Glomerular endothelial cell (primary cell): ENCODE data around the gene RAPGEF4. TPM values are rescaled to one million over a fixed set of nuclear protein-coding genes. Genes with fewer than 3 reads are reported as not detected.
A peak's percentile ranks its signal among the peaks of the same experiment; 100 is the strongest.

Experiments
- DNase-seq: peaks from one replicate; pipeline ENCODE4 v3.0.0-alpha.2; 2011; ENCODE audit warnings: low read depth, low spot score; ENCODE audit errors: extremely low read depth
- total RNA-seq: library from RNA; depleted of rRNA; stranded (reverse); fragments of >200 nt; gene quantifications from 2 replicates; pipeline ENCODE4 v1.2.3, GENCODE V29; 2015

Gene RAPGEF4
- total RNA-seq, 1 donor from 2014 or later = 5.1 TPM

- DNase-seq = no peak
Measured at GRCh38 chr2:172993139-172993538, 257.5 kb downstream of the RAPGEF4 start.

GRCh38 chr2:172993931-172994717 is 258.5 kb downstream of the RAPGEF4 start:
- no peak for DNase-seq

- DNase-seq = no peak
Measured at GRCh38 chr2:172994864-172995263, 259.2 kb downstream of the RAPGEF4 start.

- peak; percentile 63 for DNase-seq
Measured at GRCh38 chr2:172995323-172996244, 259.9 kb downstream of the RAPGEF4 start.

- DNase-seq = no peak
Measured at GRCh38 chr2:172996387-172996961, 260.8 kb downstream of the RAPGEF4 start.

GRCh38 chr2:172997031-172997430 is 261.4 kb downstream of the RAPGEF4 start:
- no peak for DNase-seq

GRCh38 chr2:172998547-172999272 is 263.1 kb downstream of the RAPGEF4 start:
- no peak for DNase-seq

GRCh38 chr2:172999641-173000386 is 264.2 kb downstream of the RAPGEF4 start:
- DNase-seq = no peak

GRCh38 chr2:173001664-173002604 is 266.3 kb downstream of the RAPGEF4 start:
- DNase-seq = no peak

- no peak for DNase-seq
Measured at GRCh38 chr2:173002751-173003541, 267.3 kb downstream of the RAPGEF4 start.

- DNase-seq = no peak
Measured at GRCh38 chr2:173008786-173009185, 273.1 kb downstream of the RAPGEF4 start.

- no peak for DNase-seq
Measured at GRCh38 chr2:173010233-173010632, 274.6 kb downstream of the RAPGEF4 start.

- no peak for DNase-seq
Measured at GRCh38 chr2:173016451-173016850, 280.8 kb downstream of the RAPGEF4 start.

- no peak for DNase-seq
Measured at GRCh38 chr2:173017646-173018420, 282.2 kb downstream of the RAPGEF4 start.

- DNase-seq = no peak
Measured at GRCh38 chr2:173019755-173020154, 284.1 kb downstream of the RAPGEF4 start.

- no peak for DNase-seq
Measured at GRCh38 chr2:173021939-173022371, 286.3 kb downstream of the RAPGEF4 start.

GRCh38 chr2:173023718-173024117 is 288.1 kb downstream of the RAPGEF4 start:
- no peak for DNase-seq
